Activated CD4-positive, alpha-beta T cell treated with anti-CD3 and anti-CD28 coated beads for 1 hour (primary cell): ENCODE data around the gene CNTLN.

ENCODE experiments used
- DNase-seq: peaks from one replicate; pipeline ENCODE4 v3.0.0-alpha.2; 2020

Gene CNTLN, protein sequence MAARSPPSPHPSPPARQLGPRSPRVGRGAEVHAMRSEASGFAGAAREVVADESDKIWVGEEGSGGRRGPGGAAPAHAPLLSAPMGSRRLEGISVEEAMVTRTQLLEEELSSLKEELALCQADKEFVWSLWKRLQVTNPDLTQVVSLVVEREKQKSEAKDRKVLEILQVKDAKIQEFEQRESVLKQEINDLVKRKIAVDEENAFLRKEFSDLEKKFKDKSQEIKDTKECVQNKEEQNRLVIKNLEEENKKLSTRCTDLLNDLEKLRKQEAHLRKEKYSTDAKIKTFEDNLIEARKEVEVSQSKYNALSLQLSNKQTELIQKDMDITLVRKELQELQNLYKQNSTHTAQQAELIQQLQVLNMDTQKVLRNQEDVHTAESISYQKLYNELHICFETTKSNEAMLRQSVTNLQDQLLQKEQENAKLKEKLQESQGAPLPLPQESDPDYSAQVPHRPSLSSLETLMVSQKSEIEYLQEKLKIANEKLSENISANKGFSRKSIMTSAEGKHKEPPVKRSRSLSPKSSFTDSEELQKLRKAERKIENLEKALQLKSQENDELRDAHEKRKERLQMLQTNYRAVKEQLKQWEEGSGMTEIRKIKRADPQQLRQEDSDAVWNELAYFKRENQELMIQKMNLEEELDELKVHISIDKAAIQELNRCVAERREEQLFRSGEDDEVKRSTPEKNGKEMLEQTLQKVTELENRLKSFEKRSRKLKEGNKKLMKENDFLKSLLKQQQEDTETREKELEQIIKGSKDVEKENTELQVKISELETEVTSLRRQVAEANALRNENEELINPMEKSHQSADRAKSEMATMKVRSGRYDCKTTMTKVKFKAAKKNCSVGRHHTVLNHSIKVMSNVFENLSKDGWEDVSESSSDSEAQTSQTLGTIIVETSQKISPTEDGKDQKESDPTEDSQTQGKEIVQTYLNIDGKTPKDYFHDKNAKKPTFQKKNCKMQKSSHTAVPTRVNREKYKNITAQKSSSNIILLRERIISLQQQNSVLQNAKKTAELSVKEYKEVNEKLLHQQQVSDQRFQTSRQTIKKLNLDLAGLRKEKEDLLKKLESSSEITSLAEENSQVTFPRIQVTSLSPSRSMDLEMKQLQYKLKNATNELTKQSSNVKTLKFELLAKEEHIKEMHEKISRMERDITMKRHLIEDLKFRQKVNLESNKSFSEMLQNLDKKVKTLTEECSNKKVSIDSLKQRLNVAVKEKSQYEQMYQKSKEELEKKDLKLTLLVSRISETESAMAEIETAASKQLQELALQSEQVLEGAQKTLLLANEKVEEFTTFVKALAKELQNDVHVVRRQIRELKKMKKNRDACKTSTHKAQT (N-terminal part only)

GRCh38 chr9:17134396-17135294 lies at the start of gene CNTLN:
Gene CNTLN (plus strand): TSS chr9:17135040. CDS start chr9:17135066, 26 bp downstream.
- DNase-seq = peak; percentile 28

- DNase-seq = no peak
These were observed 46.3 kb upstream of the CNTLN start for GRCh38 chr9:17088566-17088965.

DNA sequence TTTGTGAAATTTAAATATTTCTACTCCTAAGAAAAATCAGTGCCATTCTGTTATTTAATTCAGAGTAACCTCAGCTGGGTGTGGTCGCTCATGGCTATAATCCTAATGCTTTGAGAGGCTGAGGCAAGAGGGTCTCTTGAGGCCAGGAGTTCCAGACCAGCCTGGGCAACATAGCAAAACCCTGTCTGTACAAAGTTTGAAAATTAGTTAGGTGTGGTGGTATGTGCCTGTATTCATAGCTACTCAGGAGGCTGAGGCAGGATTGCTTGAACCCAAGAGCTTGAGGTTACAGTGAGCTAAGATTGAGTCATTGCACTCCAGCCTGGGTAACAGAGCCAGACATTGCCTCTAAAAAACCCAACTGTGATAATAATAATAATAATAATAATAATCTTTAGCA lies 44.8 kb upstream of the CNTLN start:
- DNase-seq = no peak

DNA sequence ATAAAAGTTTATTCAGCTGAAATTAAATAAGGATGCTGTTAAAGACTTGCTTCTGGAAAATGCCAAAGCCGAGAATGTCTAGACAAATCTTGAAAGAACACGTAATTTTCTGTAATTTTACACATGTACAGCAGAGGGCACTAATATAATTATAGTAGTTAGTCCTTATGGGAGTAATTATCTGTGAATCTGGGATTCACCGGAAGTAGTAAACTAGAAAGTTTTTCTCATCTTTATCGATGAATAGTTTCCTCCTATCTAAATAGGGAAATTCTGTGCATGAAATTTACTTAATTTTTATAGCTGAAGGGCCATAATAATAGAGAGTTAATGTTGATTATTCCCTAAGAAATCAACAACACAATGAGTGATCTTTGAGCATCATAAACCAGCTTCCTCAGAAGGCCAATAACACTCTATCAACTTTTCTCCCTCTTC lies 18.4 kb upstream of the CNTLN start:
- no peak for DNase-seq

GRCh38 chr9:17117372-17117771 lies 17.5 kb upstream of the CNTLN start:
- DNase-seq = no peak

DNA sequence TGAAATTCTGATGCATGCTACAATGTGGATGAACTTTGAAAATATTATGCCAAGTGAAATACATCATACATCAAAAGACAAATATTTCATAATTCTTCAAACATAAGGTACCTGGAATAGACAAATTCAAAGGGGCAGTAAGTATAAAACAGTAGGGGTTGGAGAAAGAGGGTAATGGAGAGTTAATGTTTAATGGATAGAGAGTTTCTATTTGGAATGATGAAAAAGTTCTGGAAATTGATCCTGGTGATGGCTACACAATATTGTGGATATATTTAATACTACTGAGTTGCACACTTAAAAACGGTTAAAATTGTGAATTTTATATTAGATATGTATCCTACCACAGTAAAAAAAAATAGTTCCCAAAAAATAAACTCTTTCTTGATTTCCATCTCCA lies 14.6 kb upstream of the CNTLN start:
- no peak for DNase-seq

DNA sequence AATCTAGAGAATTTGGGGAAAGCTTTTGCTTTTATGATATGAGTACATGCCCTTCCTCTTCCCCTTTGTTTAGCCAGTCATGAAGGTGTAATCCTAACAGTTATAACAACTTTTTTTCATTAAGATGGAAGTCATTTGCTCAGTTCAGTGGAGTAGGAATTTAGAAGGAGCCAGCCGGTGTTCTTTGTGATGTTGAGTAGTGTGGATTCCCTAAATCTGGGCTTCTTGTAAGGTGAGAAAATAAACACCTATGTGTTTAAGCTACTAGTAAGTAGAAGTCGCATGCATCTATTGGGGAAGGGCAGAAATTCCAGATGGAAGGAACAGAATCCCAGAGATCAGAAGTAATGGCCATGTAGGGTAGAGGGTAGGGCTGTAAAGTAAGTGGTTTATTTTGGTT lies 13.6 kb upstream of the CNTLN start:
- DNase-seq = no peak

DNA sequence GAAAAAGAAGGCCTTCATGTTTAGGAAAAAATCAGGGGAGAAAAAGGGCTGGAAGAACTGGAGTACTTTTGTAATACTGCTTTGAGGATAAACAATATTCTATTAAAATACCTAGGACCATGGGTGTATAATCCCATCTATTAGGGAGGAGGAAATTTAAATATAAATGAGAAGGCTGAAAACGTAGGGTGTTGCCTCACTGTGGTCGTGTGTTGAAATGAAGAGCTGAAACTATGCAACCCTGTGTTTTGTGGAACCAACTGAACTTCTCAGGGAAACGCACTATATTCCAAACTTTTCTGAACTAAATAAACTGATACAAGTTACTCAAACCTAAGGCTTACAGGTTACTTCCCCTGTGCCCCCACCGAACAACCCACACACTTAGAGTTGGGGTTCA lies 4.5 kb upstream of the CNTLN start:
- DNase-seq = no peak

GRCh38 chr9:17130725-17131124 lies 4.1 kb upstream of the CNTLN start:
- no peak for DNase-seq

GRCh38 chr9:17131494-17131893 lies 3.3 kb upstream of the CNTLN start:
- no peak for DNase-seq

GRCh38 chr9:17135295-17136160 lies 688 bp downstream of the CNTLN start:
- no peak for DNase-seq

DNA sequence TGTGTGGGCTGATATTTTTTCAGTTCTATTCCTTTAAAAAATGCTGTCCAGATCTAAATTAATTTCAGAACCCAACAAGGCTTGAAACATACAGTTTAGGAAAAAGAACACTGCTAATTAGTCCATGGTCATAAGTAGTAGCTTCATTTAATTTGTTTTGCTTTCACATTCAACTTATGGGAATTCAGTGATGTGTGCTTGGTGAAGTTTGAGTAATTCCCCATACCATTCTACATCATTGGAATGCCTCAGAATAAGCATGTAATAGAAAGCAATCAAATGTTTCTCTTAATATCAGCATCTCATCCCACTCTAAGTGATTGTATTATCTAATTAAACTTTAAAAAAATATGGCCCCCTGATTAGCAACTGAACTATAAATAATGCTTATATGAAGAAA lies 2.7 kb downstream of the CNTLN start:
- DNase-seq = no peak

GRCh38 chr9:17138503-17138902 lies 3.7 kb downstream of the CNTLN start:
- no peak for DNase-seq

GRCh38 chr9:17140418-17140817 lies 5.6 kb downstream of the CNTLN start:
- DNase-seq = no peak

GRCh38 chr9:17148324-17148723 lies 13.5 kb downstream of the CNTLN start:
- DNase-seq = no peak

DNA sequence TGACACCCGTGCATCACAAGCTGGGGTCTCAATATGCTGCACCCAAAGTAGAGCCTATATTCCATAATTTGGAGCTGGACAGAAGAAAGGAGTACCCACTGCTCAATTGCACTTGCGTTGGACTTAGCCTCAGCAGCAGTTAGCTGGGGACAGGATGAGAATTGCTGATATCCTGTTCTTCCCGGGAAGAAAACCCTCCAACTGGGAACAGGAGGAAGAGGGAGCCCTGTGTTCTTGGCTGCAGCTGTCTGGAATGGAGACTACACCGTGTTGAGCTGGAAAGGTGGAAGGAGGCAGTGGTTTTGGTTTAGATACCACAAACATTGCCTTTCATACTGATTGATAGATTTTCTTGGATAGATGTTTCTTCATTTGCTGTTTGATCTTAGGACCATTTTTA lies 24.6 kb downstream of the CNTLN start:
- DNase-seq = no peak

DNA sequence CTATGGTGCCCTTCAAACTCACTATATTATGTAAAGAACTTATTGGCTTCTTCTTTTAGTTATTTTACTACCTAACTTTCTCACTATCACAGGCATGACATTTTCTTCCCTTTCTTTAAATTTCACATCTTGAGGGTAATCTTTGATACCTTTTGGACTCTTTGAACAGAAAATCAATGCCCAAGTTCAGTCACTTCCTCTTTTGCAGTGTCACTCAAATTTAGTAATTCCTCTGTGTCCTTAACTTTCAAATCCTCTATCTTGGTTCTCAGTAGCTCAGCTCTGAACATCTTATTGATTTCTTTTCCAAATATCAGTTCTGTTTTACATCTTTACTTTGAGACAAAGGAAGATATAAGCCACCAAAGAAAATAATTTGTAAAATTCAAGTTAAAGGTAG lies 25.5 kb downstream of the CNTLN start:
- DNase-seq = no peak

GRCh38 chr9:17165764-17166163 lies 30.9 kb downstream of the CNTLN start:
- no peak for DNase-seq

GRCh38 chr9:17166346-17166745 lies 31.5 kb downstream of the CNTLN start:
- no peak for DNase-seq

- no peak for DNase-seq
These were observed 36.7 kb downstream of the CNTLN start for GRCh38 chr9:17171309-17172094.
